ENCODE measurements around the gene NKAIN2.

NKAIN2 gene

GRCh38 chr6:123945386-123945785 lies 141.7 kb downstream of the NKAIN2 start:
- ATAC-seq: no peak
- TF ChIP-seq ARNTL (CRISPR knock-in tag; IDR thresholded peaks at IDR 0.05; ENCODE audit: borderline replicate concordance, low read depth) (no peak), POU6F1 (CRISPR knock-in tag; IDR thresholded peaks at IDR 0.05; ENCODE audit: borderline replicate concordance, low read depth) (no peak), ZNF70 (CRISPR knock-in tag; IDR thresholded peaks at IDR 0.05) (no peak), ZNF8 (CRISPR knock-in tag; IDR thresholded peaks at IDR 0.05) (no peak), ISL1 (CRISPR knock-in tag; IDR thresholded peaks at IDR 0.05) (no peak), TCF4 (CRISPR knock-in tag; IDR thresholded peaks at IDR 0.05; ENCODE audit: borderline replicate concordance) (no peak), GLIS3 (CRISPR knock-in tag; IDR thresholded peaks at IDR 0.05) (no peak), SNAI2 (CRISPR knock-in tag; IDR thresholded peaks at IDR 0.05) (no peak)

GRCh38 chr6:123953920-123954319 lies 150.3 kb downstream of the NKAIN2 start:
- ATAC-seq: no peak
- TF ChIP-seq TSHZ2 (CRISPR knock-in tag; IDR thresholded peaks at IDR 0.05) (no peak), BACH2 (CRISPR knock-in tag; IDR thresholded peaks at IDR 0.05; ENCODE audit: borderline replicate concordance) (no peak), CSRNP3 (CRISPR knock-in tag; IDR thresholded peaks at IDR 0.05) (no peak), RARB (CRISPR knock-in tag; IDR thresholded peaks at IDR 0.05) (no peak), ISL1 (CRISPR knock-in tag; IDR thresholded peaks at IDR 0.05) (no peak), GLIS3 (CRISPR knock-in tag; IDR thresholded peaks at IDR 0.05) (no peak)

- TF ChIP-seq ESRRG (CRISPR knock-in tag; IDR thresholded peaks at IDR 0.05): no peak
- no peak for TF ChIP-seq RARB (CRISPR knock-in tag; IDR thresholded peaks at IDR 0.05)
- no peak for TF ChIP-seq PATZ1 (CRISPR knock-in tag; IDR thresholded peaks at IDR 0.05; ENCODE audit: borderline replicate concordance)
- no peak for TF ChIP-seq CREB5 (CRISPR knock-in tag; IDR thresholded peaks at IDR 0.05; ENCODE audit: low read depth)
- TF ChIP-seq ZNF8 (CRISPR knock-in tag; IDR thresholded peaks at IDR 0.05): no peak
- no peak for TF ChIP-seq ZFP3 (CRISPR knock-in tag; IDR thresholded peaks at IDR 0.05)
- TF ChIP-seq ZNF70 (CRISPR knock-in tag; IDR thresholded peaks at IDR 0.05): no peak
- no peak for TF ChIP-seq ZFP30 (CRISPR knock-in tag; IDR thresholded peaks at IDR 0.05)
- no peak for TF ChIP-seq POU6F1 (CRISPR knock-in tag; IDR thresholded peaks at IDR 0.05; ENCODE audit: borderline replicate concordance, low read depth)
- no peak for TF ChIP-seq CSRNP3 (CRISPR knock-in tag; IDR thresholded peaks at IDR 0.05)
- TF ChIP-seq TSHZ2 (CRISPR knock-in tag; IDR thresholded peaks at IDR 0.05): no peak
- no peak for TF ChIP-seq SNAI2 (CRISPR knock-in tag; IDR thresholded peaks at IDR 0.05)
- TF ChIP-seq ZC3H10 (CRISPR knock-in tag; IDR thresholded peaks at IDR 0.05): no peak
- TF ChIP-seq BACH2 (CRISPR knock-in tag; IDR thresholded peaks at IDR 0.05; ENCODE audit: borderline replicate concordance): no peak
- no peak for TF ChIP-seq PPARA (CRISPR knock-in tag; IDR thresholded peaks at IDR 0.05; ENCODE audit: borderline replicate concordance)
- no peak for TF ChIP-seq CSDC2 (CRISPR knock-in tag; IDR thresholded peaks at IDR 0.05)
- no peak for TF ChIP-seq OSR1 (CRISPR knock-in tag; IDR thresholded peaks at IDR 0.05)
- ATAC-seq: no peak
Observed at GRCh38 chr6:123956492-123957139, 153.0 kb downstream of the NKAIN2 start.
